Common myeloid progenitor, CD34-positive (primary cell): ENCODE data around the gene KLHL29.

Source experiments
- CTCF ChIA-PET: fragments of 350-600 bp; sonication (Branson Sonifier 250); formaldehyde crosslinking; loops from one replicate; lab custom pipeline; 2021; ENCODE audit warnings: antibody characterized with exemption; lab: Charles Lee
- POLR2A ChIA-PET: fragments of 350-600 bp; sonication (Branson Sonifier 250); formaldehyde crosslinking; loops from one replicate; lab custom pipeline; 2021; ENCODE audit warnings: antibody characterized with exemption; lab: Charles Lee
- DNase-seq, 3 donors: peaks; one replicate each; pipeline versions ENCODE4 v3.0.0 to v3.0.0-alpha.2; 2013
- H3K27ac ChIP-seq, 2 experiments: 1 replicate in 1 of 2; 2 replicates in 1 of 2; pipeline ENCODE4 v1.7.0; 2013; ENCODE audit warnings: inconsistent platforms in 2 of 2, low read length in 2 of 2, mild to moderate bottlenecking in 2 of 2, low read depth in 1 of 2, moderate library complexity in 1 of 2; ENCODE audit not compliant: severe bottlenecking in 2 of 2, insufficient read depth in 1 of 2, poor library complexity in 1 of 2
- H3K27me3 ChIP-seq, 5 experiments: replicated peaks in 2 of 5; 1 replicate in 3 of 5; 2 replicates in 2 of 5; pipeline versions ENCODE4 v1.6.1 to v1.7.0; 2013; ENCODE audit warnings: low read length in 4 of 5, mild to moderate bottlenecking in 2 of 5, moderate library complexity in 2 of 5, inconsistent platforms in 1 of 5; ENCODE audit not compliant: insufficient read depth in 5 of 5, control insufficient read depth in 4 of 5
- H3K36me3 ChIP-seq, 4 experiments: 1 replicate in 2 of 4; 2 replicates in 2 of 4; pipeline versions ENCODE4 v1.6.1 to v1.7.0; 2013; ENCODE audit warnings: low read length in 3 of 4, control low read depth in 1 of 4, mild to moderate bottlenecking in 1 of 4; ENCODE audit not compliant: control insufficient read depth in 4 of 4, insufficient read depth in 4 of 4
- H3K4me1 ChIP-seq, 4 experiments: 1 replicate in 3 of 4; 2 replicates in 1 of 4; pipeline versions ENCODE4 v1.6.1 to v1.7.1; 2013; ENCODE audit warnings: low read length in 3 of 4, mild to moderate bottlenecking in 3 of 4, control low read depth in 1 of 4, inconsistent platforms in 1 of 4, moderate library complexity in 1 of 4; ENCODE audit not compliant: control insufficient read depth in 4 of 4, insufficient read depth in 4 of 4; ENCODE audit errors: control extremely low read depth in 1 of 4
- H3K4me3 ChIP-seq, 7 experiments: 1 replicate in 4 of 7; 2 replicates in 3 of 7; pipeline versions ENCODE4 v1.5.1 to v1.7.0; 2013; ENCODE audit warnings: mild to moderate bottlenecking in 7 of 7, low read length in 6 of 7, moderate library complexity in 6 of 7, inconsistent platforms in 2 of 7, low read depth in 2 of 7, control low read depth in 1 of 7; ENCODE audit not compliant: insufficient read depth in 4 of 7, control insufficient read depth in 1 of 7; ENCODE audit errors: extremely low read depth in 1 of 7
- H3K9me3 ChIP-seq, 5 experiments: 1 replicate in 4 of 5; 2 replicates in 1 of 5; pipeline versions ENCODE4 v1.6.1 to v1.7.1; 2013; ENCODE audit warnings: low read length in 4 of 5, mild to moderate bottlenecking in 2 of 5, inconsistent platforms in 1 of 5, low read depth in 1 of 5, moderate library complexity in 1 of 5; ENCODE audit not compliant: control insufficient read depth in 4 of 5, insufficient read depth in 2 of 5; ENCODE audit errors: control extremely low read depth in 1 of 5
- WGBS: methylation state at CpG from one replicate; pipeline ENCODE4 v1.1.5; 2013; ENCODE audit not compliant: insufficient coverage; 5-methylcytosine and 5-hydroxymethylcytosine counted together

KLHL29 gene

GRCh38 chr2:23399674-23400261 lies 14.8 kb downstream of the KLHL29 start:
- ChIA-PET CTCF (interaction anchor here (1.2 to 1.6 kb wide), 2 partner anchors 8 to 11 kb away, joined by 3 to 4 read pairs; no protein-coding TSS in a partner anchor), POLR2A (no interaction called here)
- 85% methylated on average over 7 of the region's 10 CpGs for WGBS

DNA sequence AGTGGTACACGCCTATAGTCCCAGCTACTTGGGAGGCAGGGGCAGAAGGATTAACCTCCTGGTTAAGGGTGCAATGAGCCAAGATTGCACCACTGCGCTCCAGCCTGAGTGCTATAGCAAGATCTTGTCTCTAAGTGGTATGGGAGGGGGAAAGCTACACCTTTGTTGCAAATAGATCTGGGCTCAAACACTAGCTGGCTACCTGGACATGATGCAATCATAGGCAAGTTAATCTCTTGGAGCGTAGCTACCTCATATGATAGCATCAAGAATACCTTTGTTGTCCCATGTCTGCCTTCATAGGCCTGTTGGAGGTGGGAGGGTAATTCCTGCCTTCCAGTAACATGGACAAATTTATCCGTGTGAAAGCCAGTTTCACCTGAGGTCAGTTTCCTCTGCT lies 15.7 kb downstream of the KLHL29 start:
- no peaks in the 10 kb centered on the region for H3K9me3 ChIP-seq
- POLR2A ChIA-PET = no interaction called here
- H3K27me3 ChIP-seq = peaks cover 0 to 21% (median 3%) of the 10 kb centered on the region in 5 experiments
- no peaks in the 10 kb centered on the region for H3K36me3 ChIP-seq
- CTCF ChIA-PET = interaction anchor here (1.2 to 1.6 kb wide), 2 partner anchors 9 to 12 kb away, joined by 3 to 4 read pairs; no protein-coding TSS in a partner anchor
- no peak overlapping the region for H3K4me3 ChIP-seq
- DNase-seq = no peak
- WGBS = 100% methylated on average over 2 of the region's 4 CpGs
- H3K4me1 ChIP-seq = peaks cover 9 to 16% (median 14%) of the 10 kb centered on the region in 4 experiments
- no peak overlapping the region for H3K27ac ChIP-seq

More at GRCh38 chr2:23399674-23400261, 14.8 kb downstream of the KLHL29 start:
- H3K27me3 ChIP-seq = peaks cover 0 to 28% (median 3%) of the 10 kb centered on the region in 5 experiments
- peaks cover 7 to 14% (median 13%) of the 10 kb centered on the region in 4 experiments for H3K4me1 ChIP-seq
- H3K36me3 ChIP-seq = no peaks in the 10 kb centered on the region
- no peak for DNase-seq
- no peak overlapping the region for H3K27ac ChIP-seq
- no peak overlapping the region for H3K4me3 ChIP-seq
- H3K9me3 ChIP-seq = no peaks in the 10 kb centered on the region

- Histone ChIP-seq H3K4me3 (no peak overlapping the region), H3K9me3 (no peaks in the 10 kb centered on the region), H3K27ac (no peak overlapping the region), H3K36me3 (no peaks in the 10 kb centered on the region), H3K4me1 (peaks cover 9 to 16% (median 14%) of the 10 kb centered on the region in 4 experiments), H3K27me3 (peaks cover 0 to 13% (median 3%) of the 10 kb centered on the region in 5 experiments)
- POLR2A ChIA-PET = no interaction called here
- no peak for DNase-seq
- 97% methylated on average over 13 of the region's 14 CpGs for WGBS
- CTCF ChIA-PET = interaction anchor here (1.6 kb wide), 1 partner anchor 13 kb away, joined by 4 read pairs; no protein-coding TSS in a partner anchor
Observed at GRCh38 chr2:23401427-23402204, 16.6 kb downstream of the KLHL29 start.

GRCh38 chr2:23402205-23402740 lies 17.3 kb downstream of the KLHL29 start:
- H3K36me3 ChIP-seq = no peaks in the 10 kb centered on the region
- H3K27ac ChIP-seq = no peak overlapping the region
- CTCF ChIA-PET = no interaction called here
- WGBS = 95% methylated on average over 4 of the region's 6 CpGs
- POLR2A ChIA-PET = no interaction called here
- no peaks in the 10 kb centered on the region for H3K9me3 ChIP-seq
- no peak for DNase-seq
- no peak overlapping the region for H3K4me3 ChIP-seq
- H3K4me1 ChIP-seq = peaks cover 9 to 16% (median 14%) of the 10 kb centered on the region in 4 experiments
- peaks cover 0 to 7% (median 3%) of the 10 kb centered on the region in 5 experiments for H3K27me3 ChIP-seq

DNA sequence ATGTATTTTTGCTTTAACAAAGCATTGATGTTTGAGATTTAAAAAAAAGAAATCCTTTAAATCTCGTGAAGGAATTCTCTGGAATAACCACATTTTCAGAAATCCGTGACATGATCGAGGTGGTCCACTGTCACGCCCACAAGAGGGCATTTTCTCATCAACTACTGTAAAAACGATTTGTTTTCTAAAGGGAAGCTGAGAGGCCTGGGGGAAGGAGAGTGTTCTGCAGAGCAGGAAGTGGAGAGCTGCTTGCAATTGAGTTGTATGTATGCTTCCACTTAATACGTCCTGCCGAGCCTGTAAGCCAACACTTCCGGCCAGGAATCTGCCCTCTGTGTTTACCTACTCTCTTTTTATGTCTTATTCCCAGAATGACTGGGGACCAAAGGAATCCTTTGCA lies 19.4 kb downstream of the KLHL29 start:
- Histone ChIP-seq H3K27ac (no peak overlapping the region), H3K27me3 (peaks cover 0 to 4% (median 2%) of the 10 kb centered on the region in 5 experiments), H3K9me3 (no peaks in the 10 kb centered on the region), H3K4me3 (peak overlapping the region in 3 of 7 experiments; percentile 23 to 28 (median 23)), H3K36me3 (no peaks in the 10 kb centered on the region), H3K4me1 (peaks cover 9 to 16% (median 14%) of the 10 kb centered on the region in 4 experiments)
- peak; percentile 42 to 71 (median 65) for DNase-seq
- CTCF ChIA-PET = interaction anchor here (0.9 to 1.5 kb wide), 4 partner anchors 8 to 46 kb away, joined by 3 to 4 read pairs (median 3); no protein-coding TSS in a partner anchor
- POLR2A ChIA-PET = no interaction called here
- WGBS = 0% methylated on average over 2 of the region's 8 CpGs

DNA sequence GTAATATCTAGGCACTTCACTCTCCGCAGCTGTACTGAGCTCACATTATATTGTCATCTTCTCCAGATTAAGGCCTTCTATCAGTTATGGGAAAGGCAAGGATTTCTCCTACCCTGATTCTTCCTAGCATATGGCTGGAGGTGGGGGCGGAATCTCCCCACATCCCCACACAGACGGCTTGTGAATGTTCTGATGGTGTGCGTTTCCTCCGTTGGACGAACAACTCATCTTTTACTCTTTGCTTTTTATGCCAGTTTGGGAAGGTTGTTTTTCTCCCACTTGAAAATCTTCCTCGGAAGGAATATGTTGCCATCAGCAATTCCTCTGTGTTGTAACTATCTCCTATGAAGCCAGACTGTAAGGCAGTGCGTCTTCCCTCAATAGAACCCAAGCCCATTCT lies 24.3 kb downstream of the KLHL29 start:
- ChIA-PET CTCF (no interaction called here), POLR2A (no interaction called here)
- H3K36me3 ChIP-seq = no peaks in the 10 kb centered on the region
- H3K27me3 ChIP-seq = peaks cover 0 to 14% (median 8%) of the 10 kb centered on the region in 5 experiments
- H3K4me3 ChIP-seq = no peak overlapping the region
- H3K27ac ChIP-seq = no peak overlapping the region
- no peaks in the 10 kb centered on the region for H3K9me3 ChIP-seq
- DNase-seq = no peak
- WGBS = 97% methylated on average over 6 of the region's 8 CpGs
- peaks cover 5 to 8% (median 6%) of the 10 kb centered on the region in 4 experiments for H3K4me1 ChIP-seq
